H9 (cell line): ENCODE measurements around the gene NLRP5. TPM values are rescaled to one million over a fixed set of nuclear protein-coding genes. Genes with fewer than 3 reads are reported as not detected.

Experiments
- DNase-seq: peaks from one replicate; pipeline ENCODE4 v3.0.0-alpha.2; 2017
- H2AFZ ChIP-seq: one replicate; pipeline ENCODE4 v1.6.1; 2013; ENCODE audit warnings: mild to moderate bottlenecking, low read length, control low read depth, moderate library complexity
- H2AK5ac ChIP-seq: 2 replicates; pipeline ENCODE4 v1.6.1; 2013; ENCODE audit warnings: low read length, control low read depth, mixed read lengths; ENCODE audit not compliant: insufficient read length
- H2BK120ac ChIP-seq: one replicate; pipeline ENCODE4 v1.6.1; 2013; ENCODE audit warnings: low read depth, mild to moderate bottlenecking, low read length, control low read depth, inconsistent platforms; ENCODE audit not compliant: poor library complexity, severe bottlenecking
- H2BK12ac ChIP-seq: 2 replicates; pipeline ENCODE4 v1.6.1; 2013; ENCODE audit warnings: low read length, control low read depth, mixed read lengths, low read depth; ENCODE audit not compliant: insufficient read length
- H2BK15ac ChIP-seq: 2 replicates; pipeline ENCODE4 v1.6.1; 2013; ENCODE audit warnings: low read depth, low read length, control low read depth
- H2BK20ac ChIP-seq: one replicate; pipeline ENCODE4 v1.6.1; 2013; ENCODE audit warnings: low read depth, mild to moderate bottlenecking, low read length, control low read depth, inconsistent platforms; ENCODE audit not compliant: poor library complexity, severe bottlenecking
- H2BK5ac ChIP-seq: 2 replicates; pipeline ENCODE4 v1.6.1; 2013; ENCODE audit warnings: low read length, control low read depth, mixed read lengths; ENCODE audit not compliant: insufficient read length
- H3K14ac ChIP-seq: 2 replicates; pipeline ENCODE4 v1.6.1; 2013; ENCODE audit warnings: low read length, control low read depth; ENCODE audit not compliant: insufficient read depth
- H3K18ac ChIP-seq: 2 replicates; pipeline ENCODE4 v1.6.1; 2013; ENCODE audit warnings: low read depth, mild to moderate bottlenecking, mixed read lengths, low read length, control low read depth; ENCODE audit not compliant: insufficient read length
- H3K23ac ChIP-seq: 2 replicates; pipeline ENCODE4 v1.6.1; 2013; ENCODE audit warnings: low read length, control low read depth, mixed read lengths, low read depth; ENCODE audit not compliant: insufficient read length
- H3K23me2 ChIP-seq: 2 replicates; pipeline ENCODE4 v1.6.1; 2013; ENCODE audit warnings: low read depth, mild to moderate bottlenecking, mixed read lengths, low read length, control low read depth; ENCODE audit not compliant: insufficient read length, poor library complexity, severe bottlenecking
- H3K27ac ChIP-seq: 2 replicates; pipeline ENCODE4 v1.5.1; 2013; ENCODE audit warnings: low read length, control low read depth, mixed read lengths, low read depth; ENCODE audit not compliant: insufficient read length
- H3K27me3 ChIP-seq: 2 replicates; pipeline ENCODE4 v1.6.1; 2013; ENCODE audit warnings: low read length, control low read depth, inconsistent platforms; ENCODE audit not compliant: insufficient read depth
- H3K4ac ChIP-seq: 2 replicates; pipeline ENCODE4 v1.6.1; 2013; ENCODE audit warnings: low read depth, mild to moderate bottlenecking, control low read depth, inconsistent platforms, low read length, moderate library complexity
- H3K4me1 ChIP-seq: 2 replicates; pipeline ENCODE4 v1.6.1; 2013; ENCODE audit warnings: low read length, control low read depth, inconsistent platforms; ENCODE audit not compliant: insufficient read depth
- H3K4me2 ChIP-seq: 2 replicates; pipeline ENCODE4 v1.6.1; 2013; ENCODE audit warnings: low read length, control low read depth, mixed read lengths; ENCODE audit not compliant: insufficient read length, insufficient read depth
- H3K56ac ChIP-seq: 2 replicates; pipeline ENCODE4 v1.6.1; 2013; ENCODE audit warnings: low read depth, mild to moderate bottlenecking, mixed read lengths, low read length, control low read depth; ENCODE audit not compliant: insufficient read length
- H3K79me1 ChIP-seq: 2 replicates; pipeline ENCODE4 v1.6.1; 2013; ENCODE audit warnings: low read depth, mild to moderate bottlenecking, moderate library complexity, low read length, control low read depth, inconsistent platforms; ENCODE audit not compliant: insufficient read depth, poor library complexity, severe bottlenecking
- H3K79me2 ChIP-seq: 2 replicates; pipeline ENCODE4 v1.6.1; 2013; ENCODE audit warnings: low read length, control low read depth, inconsistent platforms; ENCODE audit not compliant: insufficient read depth
- H3K9ac ChIP-seq: 2 replicates; pipeline ENCODE4 v1.6.1; 2013; ENCODE audit warnings: low read length, control low read depth, mixed read lengths; ENCODE audit not compliant: insufficient read length; ENCODE audit errors: extremely low read depth
- H3K9me3 ChIP-seq: one replicate; pipeline ENCODE4 v1.6.1; 2013; ENCODE audit warnings: low read depth, low read length, inconsistent platforms; ENCODE audit not compliant: control insufficient read depth
- H3T11ph ChIP-seq: one replicate; pipeline ENCODE4 v1.6.1; 2013; ENCODE audit warnings: mild to moderate bottlenecking, low read length, control low read depth, inconsistent platforms
- H4K20me1 ChIP-seq: one replicate; pipeline ENCODE4 v1.6.1; 2013; ENCODE audit not compliant: control insufficient read depth, insufficient read length, insufficient read depth
- H4K5ac ChIP-seq: 2 replicates; pipeline ENCODE4 v1.6.1; 2013; ENCODE audit warnings: low read depth, mild to moderate bottlenecking, mixed read lengths, low read length, control low read depth; ENCODE audit not compliant: insufficient read length
- H4K8ac ChIP-seq: replicated peaks from 2 replicates; pipeline ENCODE4 v1.6.1; 2013; ENCODE audit warnings: low read length, control low read depth, mixed read lengths, low read depth; ENCODE audit not compliant: insufficient read length
- H4K91ac ChIP-seq: 2 replicates; pipeline ENCODE4 v1.6.1; 2013; ENCODE audit warnings: low read depth, mild to moderate bottlenecking, moderate library complexity, mixed read lengths, low read length, control low read depth; ENCODE audit not compliant: insufficient read length
- H3K27ac Mint-ChIP-seq, 3 experiments: 2 replicates in 2 of 3; 3 replicates in 1 of 3; pipeline ENCODE4 v1.8.0; 2020 to 2021; ENCODE audit warnings: mixed read lengths in 3 of 3, mild to moderate bottlenecking in 1 of 3, moderate library complexity in 1 of 3
- H3K27me3 Mint-ChIP-seq: 2 replicates; pipeline ENCODE4 v1.8.0; 2021; ENCODE audit warnings: low read depth, mild to moderate bottlenecking, moderate library complexity, mixed read lengths
- H3K36me3 Mint-ChIP-seq, 3 experiments: 2 replicates in 2 of 3; 3 replicates in 1 of 3; pipeline ENCODE4 v1.8.0; 2020 to 2021; ENCODE audit warnings: low read depth in 3 of 3, mixed read lengths in 3 of 3; ENCODE audit not compliant: insufficient read depth in 1 of 3
- H3K4me1 Mint-ChIP-seq, 2 experiments: 2 replicates each; pipeline ENCODE4 v1.8.0; 2020; ENCODE audit warnings: mixed read lengths in 2 of 2
- H3K4me3 Mint-ChIP-seq, 2 experiments: 2 replicates in 1 of 2; 3 replicates in 1 of 2; pipeline ENCODE4 v1.8.0; 2020 to 2021; ENCODE audit warnings: mild to moderate bottlenecking in 2 of 2, mixed read lengths in 2 of 2, moderate library complexity in 1 of 2
- H3K9me3 Mint-ChIP-seq, 2 experiments: 2 replicates in 1 of 2; 3 replicates in 1 of 2; pipeline ENCODE4 v1.8.0; 2020; ENCODE audit warnings: mild to moderate bottlenecking in 2 of 2, mixed read lengths in 2 of 2, moderate library complexity in 1 of 2
- CTCF ChIP-seq: fragments of 200-600 bp; sonication (generic); conservative IDR thresholded peaks from 3 replicates; pipeline ENCODE4 v1.8.0; 2021; ENCODE audit warnings: antibody characterized with exemption, mild to moderate bottlenecking
- WGBS: extraction: QIAGEN DNeasy Blood & Tissue Kit; methylation state at CpG from one replicate; pipeline ENCODE4 v1.1.7; 2013; ENCODE audit warnings: missing lambda C conversion rate, low lambda C conversion rate, mixed read lengths; ENCODE audit not compliant: insufficient read length; ENCODE audit errors: extremely low coverage; 5-methylcytosine and 5-hydroxymethylcytosine counted together
- total RNA-seq: library from RNA; stranded (reverse); gene quantifications from 2 replicates; pipeline ENCODE4 v1.2.1, GENCODE V29; 2021

Gene NLRP5
- total RNA-seq, 1 experiment from 2014 or later: not detected

GRCh38 chr19:55939206-55939605 is 47.4 kb upstream of the NLRP5 start:
- Histone ChIP-seq H3K9me3 (peaks cover 66% of the 10 kb centered on the region), H3K4me2 (no peak overlapping the region), H2BK12ac (no peak overlapping the region), H3K18ac (no peak overlapping the region), H4K20me1 (no peaks in the 10 kb centered on the region), H3K79me1 (no peaks in the 10 kb centered on the region), H3K56ac (no peak overlapping the region), H2AFZ (no peak overlapping the region), H3K4ac (no peak overlapping the region), H4K5ac (no peak overlapping the region), H4K91ac (no peak overlapping the region), H3T11ph (no peak overlapping the region), H4K8ac (no peak overlapping the region), H2BK5ac (no peak overlapping the region), H2BK20ac (no peak overlapping the region), H3K79me2 (no peaks in the 10 kb centered on the region), H2BK15ac (no peak overlapping the region), H3K23ac (no peak overlapping the region), H3K27ac (no peak overlapping the region), H3K4me1 (no peaks in the 10 kb centered on the region), H3K14ac (no peak overlapping the region), H3K9ac (no peak overlapping the region), H3K27me3 (no peaks in the 10 kb centered on the region), H3K23me2 (no peaks in the 10 kb centered on the region), H2AK5ac (no peak overlapping the region), H2BK120ac (no peak overlapping the region)
- H3K4me3 Mint-ChIP-seq: no peak overlapping the region
- WGBS: no CpG with 5 or more reads among the region's 7 CpGs
- H3K27ac Mint-ChIP-seq: no peak overlapping the region
- no peaks in the 10 kb centered on the region for H3K4me1 Mint-ChIP-seq
- peaks cover 6 to 46% (median 14%) of the 10 kb centered on the region in 3 experiments; a peak in 6 of 7 replicates for H3K36me3 Mint-ChIP-seq
- peaks cover 2% of the 10 kb centered on the region for H3K27me3 Mint-ChIP-seq
- peaks cover 89 to 93% of the 10 kb centered on the region in 2 experiments for H3K9me3 Mint-ChIP-seq
- no peak for TF ChIP-seq CTCF
- DNase-seq: no peak
